GM21576 (cell line): ENCODE results near the gene IGLL1.
"Not testable (repeated sequence)": the region's sequence is repeated elsewhere in the genome, so short reads cannot be mapped to it uniquely, and the experiment has no call there.

Experiments
- ATAC-seq: cut with Tn5 transposase; IDR thresholded peaks from one replicate; pipeline ENCODE4 v1.9.1; 2021; ENCODE audit warnings: mild to moderate bottlenecking, moderate library complexity; ENCODE audit not compliant: unreplicated experiment

IGLL1 gene

DNA sequence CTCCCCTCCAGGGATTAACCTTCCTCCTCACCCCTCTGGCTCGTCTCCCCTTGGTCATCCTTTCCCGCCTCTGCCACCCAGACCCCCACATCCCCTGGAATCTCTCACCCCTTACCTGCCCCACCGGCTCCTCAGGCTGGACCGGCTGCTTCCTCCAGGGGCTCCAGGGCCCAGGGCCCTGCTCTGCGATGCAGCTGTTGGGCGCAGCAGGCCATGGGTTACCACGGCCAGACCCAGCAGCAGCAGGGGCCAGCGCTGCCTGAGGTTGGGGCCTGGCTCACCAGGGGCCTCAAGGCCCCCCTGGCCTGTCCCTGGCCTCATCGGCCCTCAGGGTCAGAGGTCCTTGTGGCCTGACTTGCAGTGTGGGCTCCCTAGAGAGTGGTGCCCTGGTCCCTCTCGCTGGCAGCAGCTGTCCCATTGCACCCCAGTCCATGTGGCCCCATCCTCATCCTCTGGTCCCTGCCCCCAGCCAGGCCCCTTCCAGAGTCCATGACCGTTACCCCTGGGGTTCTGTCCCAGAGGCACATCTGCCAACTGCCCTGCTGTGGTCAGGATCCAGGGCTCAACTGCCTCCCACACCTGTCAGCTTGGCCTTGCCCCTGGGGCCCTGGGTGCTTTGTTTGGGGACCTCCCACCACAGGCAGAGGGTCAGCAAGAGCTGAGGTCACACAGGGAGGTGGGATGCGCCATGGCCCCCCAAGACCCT is at the start of gene IGLL1:
Gene IGLL1 (minus strand): TSS at position 421 of the 706 bp plus-strand sequence. CDS start 100 bp downstream, at position 321.
- ATAC-seq: no peak

DNA sequence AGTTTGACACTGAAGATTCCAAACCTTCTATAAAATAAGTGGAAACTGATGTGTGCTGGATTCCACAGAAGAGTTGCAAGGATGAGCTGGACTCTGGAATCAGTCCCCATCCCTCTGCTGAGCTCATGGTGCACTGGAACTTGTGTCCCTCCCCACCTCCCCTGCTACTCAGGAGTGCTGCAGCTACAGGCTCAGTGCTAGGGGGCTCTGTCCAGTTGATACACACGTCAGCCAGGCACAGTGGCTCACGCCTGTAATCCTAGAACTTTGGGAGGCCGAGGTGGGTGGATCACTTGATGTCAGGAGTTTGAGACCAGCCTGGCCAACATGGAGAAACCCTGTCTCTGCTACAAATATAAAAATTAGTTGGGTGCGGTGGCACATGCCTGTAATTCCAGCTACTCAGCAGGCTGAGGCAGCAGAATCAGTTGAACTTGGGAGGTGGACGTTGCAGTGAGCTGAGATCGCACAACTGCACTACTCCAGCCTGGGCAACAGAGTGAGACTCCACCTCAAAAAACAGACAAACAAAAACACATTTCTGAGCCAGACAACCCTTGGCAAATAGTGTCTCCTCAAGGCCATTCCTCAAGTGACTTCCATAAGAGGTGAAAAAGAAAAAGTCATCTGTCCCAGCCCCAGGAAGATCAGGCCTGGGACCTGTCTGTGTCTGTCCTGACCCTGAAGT is 48.1 kb upstream of the IGLL1 start:
- not testable (repeated sequence) for ATAC-seq

DNA sequence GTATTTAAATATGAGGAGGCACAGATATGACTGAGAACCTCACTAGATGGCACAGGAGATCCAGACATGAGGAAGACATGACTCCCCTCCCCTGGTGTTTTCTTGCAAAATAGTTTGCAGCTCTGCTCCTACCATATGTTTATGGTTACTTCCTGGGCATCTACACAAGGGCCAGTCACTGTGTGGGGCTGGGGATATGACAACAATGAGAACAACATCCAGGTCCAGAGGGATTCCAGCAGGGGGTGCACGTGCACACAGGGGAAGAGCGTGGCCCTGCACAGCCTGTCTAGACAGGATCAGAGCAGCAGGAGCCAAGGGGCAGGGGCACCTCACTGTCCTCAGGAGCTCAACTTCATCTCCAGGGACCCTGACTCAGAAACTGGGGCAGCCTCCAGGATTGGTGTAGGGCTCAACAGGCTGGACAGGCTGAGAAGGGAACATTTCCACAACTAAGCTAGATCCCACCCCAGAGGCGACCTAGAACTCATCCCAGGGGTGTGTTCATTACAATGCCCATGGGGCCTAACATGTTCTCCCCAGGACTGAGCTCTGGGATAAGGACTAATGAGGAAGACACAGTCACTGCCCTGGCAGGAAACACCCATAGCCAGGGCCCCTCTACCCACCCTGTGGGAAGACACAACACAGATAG is 47.4 kb upstream of the IGLL1 start:
- ATAC-seq: not testable (repeated sequence)

DNA sequence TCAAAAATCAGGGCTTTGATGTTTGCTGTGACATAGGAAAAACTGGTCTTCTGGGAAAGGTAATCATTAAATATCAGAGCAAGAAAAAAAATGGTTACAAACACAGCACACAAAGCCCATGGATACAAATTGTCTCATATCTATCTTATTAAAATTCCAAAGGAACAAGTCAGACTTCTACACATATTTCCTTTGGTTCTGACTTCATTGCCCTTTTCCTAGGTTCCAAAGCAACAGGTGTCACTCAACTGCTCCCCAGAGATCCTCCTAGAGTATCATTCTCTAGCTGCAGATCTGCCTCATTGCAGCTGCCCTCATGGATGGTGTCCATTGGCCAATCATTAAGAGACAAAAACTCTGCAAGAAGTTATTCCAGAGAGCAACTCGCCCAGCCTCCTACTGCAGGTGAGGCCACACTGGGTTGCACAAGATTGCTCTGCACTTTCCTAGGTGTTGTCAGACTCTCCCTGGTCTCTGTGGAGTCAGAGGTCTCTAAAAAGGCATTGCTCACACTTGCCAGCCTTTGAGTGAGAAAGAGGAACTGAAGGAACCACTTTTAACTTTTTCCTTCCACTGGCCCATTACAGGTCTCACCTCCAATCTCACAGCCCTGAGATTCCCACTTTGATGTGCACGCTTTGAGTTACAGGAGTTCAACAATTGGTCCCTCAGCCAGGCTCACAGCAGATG is 46.3 kb upstream of the IGLL1 start:
- no peak for ATAC-seq

DNA sequence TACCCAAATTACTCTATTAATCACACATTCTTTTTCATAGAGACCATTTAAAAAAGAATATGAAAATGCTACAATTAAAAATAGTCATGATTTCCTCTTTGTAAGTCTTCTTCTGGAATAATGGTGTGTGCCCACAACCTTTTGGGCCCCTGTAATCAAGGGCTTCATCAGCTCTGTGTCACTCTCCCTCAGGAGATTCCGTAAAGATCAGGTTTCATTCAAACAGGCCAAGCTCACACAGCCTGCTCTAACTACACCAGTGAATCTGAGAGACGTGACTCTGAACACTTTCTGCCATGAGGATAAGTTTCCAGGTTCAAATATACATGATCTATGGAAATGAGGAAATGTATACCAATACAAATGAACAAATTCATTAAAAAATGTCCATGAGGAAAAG is 42.5 kb upstream of the IGLL1 start:
- no peak for ATAC-seq

DNA sequence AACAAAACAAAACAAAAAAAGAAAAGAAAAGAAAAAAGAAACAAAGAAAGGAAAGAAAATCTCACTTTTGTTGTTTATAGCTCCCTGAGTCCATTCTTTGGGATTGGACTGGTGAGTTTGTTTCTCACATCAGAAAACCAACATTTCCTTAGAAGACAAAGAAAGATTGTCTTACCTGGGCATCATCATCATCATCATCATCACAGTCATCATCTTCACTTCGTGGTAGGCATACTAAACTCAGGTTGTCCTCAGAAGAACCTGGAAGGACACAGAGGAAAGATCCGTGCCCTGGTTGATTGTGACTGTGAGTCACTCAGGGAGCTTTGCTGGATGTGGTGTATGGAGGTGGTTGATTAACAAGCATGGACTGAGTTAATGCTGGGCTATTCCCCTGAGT is 41.8 kb upstream of the IGLL1 start:
- ATAC-seq: not testable (repeated sequence)

DNA sequence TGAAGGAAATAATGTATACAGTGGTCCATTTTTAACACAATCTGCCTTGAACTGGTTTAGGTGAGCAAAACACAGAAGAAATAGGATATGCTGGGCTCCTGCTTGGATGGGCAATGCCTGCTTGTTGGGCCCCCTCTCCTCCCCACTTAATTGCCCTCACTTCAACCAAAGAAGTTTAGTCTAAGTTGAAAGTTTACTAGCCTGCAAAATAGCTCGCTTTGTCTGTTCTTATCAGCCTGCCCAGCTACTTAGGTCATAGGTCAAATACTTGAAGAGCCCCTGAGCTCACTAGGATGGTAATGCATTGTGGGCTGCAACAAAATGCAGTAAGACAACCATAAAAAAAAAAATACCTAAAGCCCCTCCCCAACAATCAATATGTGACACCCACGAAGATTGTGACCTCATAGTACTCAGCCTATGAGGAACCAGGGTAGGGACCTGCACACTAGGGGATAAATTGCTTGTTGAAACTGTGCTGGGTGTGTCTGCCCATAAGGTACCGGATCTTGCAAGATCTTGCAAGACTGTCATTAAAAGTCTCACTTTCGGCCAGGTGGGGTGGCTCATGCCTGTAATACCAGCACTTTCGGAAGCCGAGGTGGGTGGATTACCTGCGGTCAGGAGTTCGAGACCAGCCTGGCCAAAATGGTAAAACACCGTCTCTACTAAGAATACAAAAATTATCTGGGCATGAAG is 41.1 kb upstream of the IGLL1 start:
- no peak for ATAC-seq

DNA sequence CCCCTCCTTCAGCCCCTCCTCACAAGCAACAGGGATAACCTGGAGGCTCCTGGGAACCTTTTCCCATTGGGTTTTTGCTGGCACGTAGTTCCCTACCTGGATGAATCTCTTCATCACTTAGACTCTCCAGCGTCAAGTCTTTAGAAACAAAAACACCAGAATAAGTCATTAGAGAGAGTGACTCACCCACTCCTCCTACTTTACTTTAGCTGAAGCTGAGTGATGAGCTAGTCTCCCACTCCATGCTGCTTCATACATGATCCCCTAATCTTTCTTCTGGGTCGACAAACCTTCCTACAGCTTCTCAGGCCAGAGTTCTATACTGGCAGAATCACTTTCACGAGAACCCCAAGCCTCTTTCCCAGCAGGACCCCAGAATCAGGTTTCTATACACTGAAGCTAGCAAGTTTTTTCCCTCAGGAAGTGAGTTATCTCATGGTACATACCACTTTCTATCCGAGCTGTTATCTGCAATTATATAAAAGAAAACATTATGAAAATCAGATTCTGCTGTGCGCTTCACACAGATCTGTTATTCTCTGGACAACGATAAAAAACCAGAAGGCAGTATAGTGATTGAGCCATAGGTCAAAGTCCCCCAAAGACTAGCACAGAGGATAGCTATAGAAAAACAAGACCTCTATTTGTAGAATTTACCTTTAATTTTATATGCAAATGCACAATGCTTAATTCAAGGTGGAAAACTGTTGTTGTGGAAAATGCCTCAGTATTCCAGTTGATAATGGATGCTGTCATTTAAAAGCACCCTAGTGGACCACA is 33.3 kb upstream of the IGLL1 start:
- no peak for ATAC-seq

DNA sequence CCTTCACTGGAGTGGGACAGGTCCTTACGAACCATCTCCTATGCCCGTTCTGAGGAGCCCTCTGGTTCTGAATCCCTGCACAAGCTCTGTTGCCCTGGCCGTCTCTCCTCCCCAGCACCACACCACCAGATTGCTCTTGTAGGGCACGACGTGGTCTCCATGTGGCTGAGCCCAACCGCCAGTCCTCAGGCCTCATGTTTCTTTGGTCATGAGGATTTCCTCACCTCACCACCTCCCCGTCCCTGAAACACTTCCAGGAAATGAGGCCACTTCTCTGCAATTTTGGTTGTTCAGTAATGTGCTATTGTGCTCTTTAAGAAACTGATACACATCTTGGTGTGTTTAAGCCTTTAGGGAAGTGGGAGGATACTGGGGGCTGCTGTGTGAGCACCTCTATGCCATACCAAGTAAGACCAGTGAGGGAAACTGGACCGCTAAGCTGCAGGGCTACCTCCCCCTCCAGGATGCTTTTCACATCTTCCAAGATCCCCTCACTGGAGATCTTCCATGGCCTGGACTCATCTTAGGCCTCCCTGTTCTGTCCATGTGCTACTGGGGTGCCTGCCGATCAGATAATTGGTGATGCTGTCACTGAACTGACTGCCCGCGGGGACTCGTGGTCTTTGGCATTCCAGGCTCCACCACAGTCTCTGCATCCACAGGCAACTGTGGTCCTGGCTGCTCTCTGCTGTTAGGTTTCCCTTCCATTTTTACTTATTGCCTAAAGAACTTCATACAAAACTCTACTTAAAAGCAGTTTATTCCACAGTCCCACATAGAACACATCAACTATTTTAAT is 30.1 kb upstream of the IGLL1 start:
- no peak for ATAC-seq

DNA sequence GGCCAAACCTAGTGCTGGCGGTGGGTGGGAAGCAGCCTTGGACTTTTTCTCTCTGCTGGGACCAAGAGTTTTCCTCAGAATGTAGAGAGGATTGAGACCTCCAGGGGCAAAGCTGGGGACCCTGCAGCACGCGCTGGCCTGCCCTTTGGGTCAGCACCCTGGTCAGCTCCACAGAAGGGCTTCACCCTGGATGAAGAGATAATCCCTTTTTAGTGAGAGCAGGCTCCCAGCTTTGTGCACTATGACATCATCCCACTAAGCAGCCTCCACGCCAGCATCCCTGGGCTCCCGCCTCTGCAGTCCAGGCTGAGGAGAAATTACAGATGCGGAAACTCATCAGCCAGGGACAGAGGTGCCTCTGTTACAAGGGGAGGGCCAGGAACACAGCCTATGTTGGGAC is 28.5 kb upstream of the IGLL1 start:
- ATAC-seq: no peak

DNA sequence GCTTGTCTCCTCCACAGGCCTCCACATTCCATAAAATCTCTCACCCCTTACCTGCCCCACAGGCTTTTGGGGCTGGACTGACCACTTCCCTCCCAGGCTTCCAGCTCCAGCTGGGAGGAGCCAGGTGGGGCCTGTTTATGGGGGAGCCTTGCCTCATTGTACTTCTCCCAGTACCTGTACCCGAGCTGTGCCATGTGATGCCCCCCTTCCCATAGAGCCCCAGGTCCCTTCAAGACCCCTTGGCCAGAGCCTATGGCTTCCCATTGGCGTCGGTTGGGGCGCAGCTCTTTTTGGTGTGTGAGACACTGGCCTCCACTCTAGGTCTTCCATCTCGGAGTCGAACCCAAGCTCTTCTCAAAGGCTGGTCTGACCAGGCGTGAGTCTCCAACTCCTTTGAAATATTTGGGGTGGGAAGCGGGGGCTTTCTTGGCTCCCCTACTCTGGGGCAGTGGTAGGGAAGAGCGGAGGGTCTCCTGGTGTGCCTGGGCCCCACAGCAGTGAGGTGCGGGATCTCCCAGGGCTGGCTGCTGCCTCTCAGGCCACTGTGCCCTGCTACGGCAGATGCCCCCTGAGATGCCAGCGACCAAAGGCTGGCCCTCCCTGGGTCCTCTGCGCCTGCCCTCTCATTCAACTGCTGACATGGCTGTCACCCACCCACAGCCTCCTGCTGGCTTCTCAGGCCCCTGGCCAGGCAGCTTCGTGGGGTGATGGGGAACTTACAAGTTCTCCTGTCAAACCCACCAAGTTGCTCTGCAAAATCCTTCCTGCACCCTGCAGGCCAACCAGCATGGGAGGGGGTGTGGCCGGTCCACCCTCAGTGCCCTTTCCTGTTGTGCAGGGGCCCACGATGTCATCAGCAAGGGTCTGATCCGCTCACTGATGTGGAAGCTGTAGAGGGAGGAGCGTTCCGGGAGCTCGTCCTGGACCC is 26.4 kb upstream of the IGLL1 start:
- no peak for ATAC-seq

DNA sequence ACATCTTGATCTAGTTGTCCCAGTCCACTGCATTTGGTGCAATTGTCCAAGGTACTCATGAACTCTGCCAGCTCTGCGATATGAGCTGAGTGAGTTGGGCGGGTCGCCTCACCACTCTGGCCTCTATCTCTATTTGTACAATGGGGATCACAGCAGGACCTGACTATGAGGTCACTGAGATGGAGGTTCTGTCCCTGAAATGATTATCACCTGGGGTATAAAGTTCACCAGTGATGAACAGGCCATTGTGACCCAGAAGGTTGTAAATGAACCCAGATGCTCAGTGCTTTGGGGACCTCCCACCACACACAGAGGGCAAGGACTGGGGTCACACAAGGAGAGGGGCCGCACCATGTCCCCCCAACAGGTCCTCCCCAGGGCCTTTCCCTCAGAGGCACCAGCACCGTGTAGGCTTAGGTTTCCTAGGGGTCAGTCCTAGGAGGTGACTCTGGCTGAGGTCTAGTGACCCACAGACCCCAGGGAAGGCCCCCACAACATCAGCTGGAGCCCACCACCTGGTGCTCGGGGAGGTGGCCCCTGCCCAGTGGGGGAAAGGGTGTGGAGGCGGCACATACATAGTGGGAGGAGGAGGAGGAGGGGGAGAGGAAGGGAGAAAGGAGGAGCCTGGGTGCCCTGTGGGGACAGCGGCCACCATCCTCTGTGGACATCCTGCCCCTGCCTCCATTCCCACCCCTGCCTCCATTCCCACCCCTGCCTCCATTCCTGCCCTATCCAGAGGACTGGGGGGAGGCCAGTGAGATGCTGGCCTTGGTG is 25.0 kb upstream of the IGLL1 start:
- ATAC-seq: no peak

DNA sequence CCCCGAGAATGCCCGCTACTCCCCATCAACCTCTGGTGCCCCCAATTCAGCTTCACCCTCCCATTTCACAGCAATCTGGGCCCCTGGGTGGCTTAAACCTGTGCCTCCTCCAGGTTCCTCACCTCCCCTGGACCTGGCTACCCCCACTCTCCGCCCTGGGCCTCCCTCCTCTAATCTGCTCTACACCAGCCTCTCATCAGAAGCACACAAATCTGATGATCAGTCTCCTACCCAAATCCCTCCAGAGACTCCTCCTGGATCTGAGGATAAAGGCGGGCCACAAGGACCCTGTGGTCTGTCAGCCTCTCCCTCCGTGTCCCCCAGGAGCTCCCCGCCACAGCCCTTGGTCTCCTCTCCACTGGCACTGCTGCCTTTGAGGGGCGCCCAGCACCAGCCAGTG is 23.2 kb upstream of the IGLL1 start:
- ATAC-seq: no peak

DNA sequence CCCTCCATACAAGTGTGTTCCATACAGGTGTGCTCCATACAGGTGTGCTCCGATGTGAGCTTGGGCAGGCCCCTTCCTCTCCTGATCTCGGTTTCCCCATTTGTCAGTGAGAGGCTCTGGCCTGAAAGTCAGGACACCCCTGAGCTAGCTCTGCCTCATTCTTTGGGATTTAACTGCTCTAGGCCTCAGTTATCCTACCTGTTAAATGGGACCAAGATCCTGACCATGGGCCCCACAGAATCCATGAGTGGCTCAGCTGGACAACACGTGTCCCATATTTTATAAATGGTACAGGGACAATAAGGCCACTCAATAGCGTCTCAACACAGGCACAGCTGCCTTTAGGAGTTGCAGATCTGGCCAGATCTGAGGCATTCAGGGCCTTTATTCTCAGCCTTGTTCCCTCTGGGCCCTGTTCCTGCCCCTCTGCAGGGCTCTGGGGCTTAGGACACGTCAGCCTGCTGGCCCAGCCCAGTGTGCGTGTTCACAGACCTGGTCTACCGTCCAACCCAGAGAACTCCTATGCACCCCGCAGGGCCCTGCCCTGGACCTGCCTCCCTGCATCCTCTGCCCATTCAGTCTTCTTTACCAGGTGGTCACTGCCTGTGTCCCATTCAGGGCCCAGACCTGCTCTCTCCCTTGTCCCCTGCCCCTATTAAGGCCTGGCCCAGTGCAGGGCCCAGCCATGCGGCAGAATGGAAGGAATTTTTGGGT is 18.9 kb upstream of the IGLL1 start:
- ATAC-seq: no peak

DNA sequence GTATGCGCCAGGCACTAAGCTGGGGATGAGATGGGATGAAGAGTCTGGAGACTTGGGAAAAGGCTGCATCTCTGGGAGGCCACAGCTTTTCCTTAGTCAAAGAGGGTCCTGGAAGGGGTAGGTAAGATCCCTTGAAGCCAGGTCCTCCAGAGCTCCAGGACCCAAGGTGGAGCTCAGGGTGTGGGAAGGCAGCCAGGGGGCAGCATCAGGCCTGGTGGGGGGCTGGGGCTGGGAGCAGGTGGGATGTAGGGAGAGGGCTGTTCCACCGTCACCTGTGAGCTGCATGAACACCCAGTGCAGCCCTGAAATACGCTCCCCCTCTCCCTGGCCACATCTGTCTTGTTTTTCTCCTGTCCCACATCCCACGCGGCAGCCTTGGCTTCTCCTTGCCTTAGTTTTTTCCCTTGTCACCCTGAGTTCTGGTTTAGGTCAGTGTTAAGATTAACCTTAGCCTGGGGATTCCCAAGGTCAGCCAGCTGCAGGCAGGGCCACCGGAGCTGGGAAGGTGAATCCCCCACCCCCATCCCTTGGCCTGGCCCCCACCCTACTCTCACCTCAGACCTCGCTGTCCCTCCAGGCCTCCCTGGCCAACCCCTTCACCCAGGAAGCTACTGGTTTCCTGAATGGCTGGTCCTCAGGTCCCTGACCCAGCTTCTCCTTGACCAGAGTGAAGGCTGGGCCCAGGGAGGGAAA is 17.6 kb upstream of the IGLL1 start:
- not testable (repeated sequence) for ATAC-seq

DNA sequence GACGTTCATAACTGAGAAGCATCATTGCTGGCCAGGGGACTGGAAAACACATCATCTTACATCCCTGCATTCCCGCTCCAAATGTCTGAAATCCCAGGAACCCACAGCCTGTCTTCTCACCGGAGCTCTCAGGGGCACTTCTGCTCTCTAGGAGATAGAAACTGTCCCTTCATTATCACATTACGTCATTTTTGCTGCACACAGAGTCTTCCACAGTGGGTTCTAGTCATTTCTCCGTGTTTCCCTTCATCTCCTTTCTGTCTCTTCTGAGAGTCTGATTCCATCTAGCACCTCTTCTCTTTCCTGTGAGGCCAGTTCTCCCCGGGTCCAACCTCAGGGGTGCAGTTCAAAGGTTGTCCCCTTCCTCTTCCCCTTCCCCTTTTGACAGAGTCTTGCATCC is 15.8 kb upstream of the IGLL1 start:
- ATAC-seq: not testable (repeated sequence)
